ENCODE measurements around the gene HSD11B2. TPM values are rescaled to one million over a fixed set of nuclear protein-coding genes. Genes with fewer than 3 reads are reported as not detected.
A peak's percentile ranks its signal among the peaks of the same experiment; 100 is the strongest.

The HSD11B2 gene
- total RNA-seq: 1.7 and 2.8 TPM in 2 replicates

DNA sequence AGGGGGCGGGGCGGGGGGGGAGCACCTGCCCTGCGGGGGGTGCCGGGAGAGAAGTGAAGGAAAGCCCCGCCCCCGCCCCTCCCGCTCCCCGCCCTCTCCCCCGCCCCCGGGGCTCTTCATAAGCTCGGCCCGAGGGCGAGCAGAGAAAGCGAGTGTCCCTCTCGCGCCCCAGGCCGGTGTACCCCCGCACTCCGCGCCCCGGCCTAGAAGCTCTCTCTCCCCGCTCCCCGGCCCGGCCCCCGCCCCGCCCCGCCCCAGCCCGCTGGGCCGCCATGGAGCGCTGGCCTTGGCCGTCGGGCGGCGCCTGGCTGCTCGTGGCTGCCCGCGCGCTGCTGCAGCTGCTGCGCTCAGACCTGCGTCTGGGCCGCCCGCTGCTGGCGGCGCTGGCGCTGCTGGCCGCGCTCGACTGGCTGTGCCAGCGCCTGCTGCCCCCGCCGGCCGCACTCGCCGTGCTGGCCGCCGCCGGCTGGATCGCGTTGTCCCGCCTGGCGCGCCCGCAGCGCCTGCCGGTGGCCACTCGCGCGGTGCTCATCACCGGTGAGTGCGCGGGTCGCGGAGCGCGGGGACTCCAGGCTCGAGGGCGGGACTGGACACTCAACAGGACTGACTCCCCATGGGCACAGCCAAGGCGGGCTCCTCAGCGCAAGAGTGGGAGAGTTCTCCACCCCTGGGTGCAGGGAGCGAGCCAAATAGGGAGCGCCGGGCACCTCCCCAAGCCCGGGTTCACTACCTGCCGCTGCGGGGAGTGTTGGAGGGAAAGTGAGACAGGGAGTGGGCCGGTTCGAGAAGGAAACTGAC, at the start of gene HSD11B2:
Gene HSD11B2 (plus strand): TSS at position 145 of the 798 bp plus-strand sequence. CDS start 128 bp downstream, at position 273.
- no peaks in the 10 kb centered on the region for H3K36me3 Mint-ChIP-seq (ENCODE audit: low read depth)
- peak; percentile 16 for DNase-seq (ENCODE audit: low spot score)
- H3K9me3 Mint-ChIP-seq: no peaks in the 10 kb centered on the region
- peaks cover 5% of the 10 kb centered on the region for H3K4me1 Mint-ChIP-seq (ENCODE audit: low read depth)
- H3K27ac Mint-ChIP-seq: peak within 1 kb of the TSS; percentile 51
- H3K4me3 Mint-ChIP-seq (ENCODE audit: low read depth): peak within 1 kb of the TSS; percentile 76
- intact Hi-C loops (cut with micrococcal nuclease): no loop called here
- H3K27me3 Mint-ChIP-seq (ENCODE audit: low read depth): peaks cover 39% of the 10 kb centered on the region

DNA sequence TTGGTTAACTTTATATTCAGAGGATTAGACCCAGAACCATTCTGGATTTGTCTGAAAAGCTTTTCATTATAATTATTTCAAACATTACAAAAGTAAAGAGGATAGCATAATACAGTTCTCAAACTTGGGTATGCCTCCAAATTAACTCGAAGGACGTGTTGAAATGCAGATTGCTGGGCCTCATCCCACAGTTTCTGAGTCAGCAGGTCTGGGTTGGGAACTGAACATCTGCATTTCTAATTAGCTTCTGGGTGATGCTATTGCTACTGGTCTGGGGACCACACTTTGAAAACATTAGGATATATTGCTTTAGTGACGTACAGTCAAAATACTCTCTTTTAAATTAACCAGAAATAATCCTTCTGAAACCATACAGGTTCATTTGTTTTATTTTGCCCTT, 47.6 kb upstream of the HSD11B2 start:
- no peak for DNase-seq (ENCODE audit: low spot score)
- peaks cover 22% of the 10 kb centered on the region for H3K27me3 Mint-ChIP-seq (ENCODE audit: low read depth)
- H3K9me3 Mint-ChIP-seq: no peaks in the 10 kb centered on the region
- H3K36me3 Mint-ChIP-seq (ENCODE audit: low read depth): no peaks in the 10 kb centered on the region
- peaks cover 3% of the 10 kb centered on the region for H3K4me1 Mint-ChIP-seq (ENCODE audit: low read depth)
- H3K27ac Mint-ChIP-seq: no peak overlapping the region
- intact Hi-C loops (cut with micrococcal nuclease): no loop called here
- H3K4me3 Mint-ChIP-seq (ENCODE audit: low read depth): no peak overlapping the region

DNA sequence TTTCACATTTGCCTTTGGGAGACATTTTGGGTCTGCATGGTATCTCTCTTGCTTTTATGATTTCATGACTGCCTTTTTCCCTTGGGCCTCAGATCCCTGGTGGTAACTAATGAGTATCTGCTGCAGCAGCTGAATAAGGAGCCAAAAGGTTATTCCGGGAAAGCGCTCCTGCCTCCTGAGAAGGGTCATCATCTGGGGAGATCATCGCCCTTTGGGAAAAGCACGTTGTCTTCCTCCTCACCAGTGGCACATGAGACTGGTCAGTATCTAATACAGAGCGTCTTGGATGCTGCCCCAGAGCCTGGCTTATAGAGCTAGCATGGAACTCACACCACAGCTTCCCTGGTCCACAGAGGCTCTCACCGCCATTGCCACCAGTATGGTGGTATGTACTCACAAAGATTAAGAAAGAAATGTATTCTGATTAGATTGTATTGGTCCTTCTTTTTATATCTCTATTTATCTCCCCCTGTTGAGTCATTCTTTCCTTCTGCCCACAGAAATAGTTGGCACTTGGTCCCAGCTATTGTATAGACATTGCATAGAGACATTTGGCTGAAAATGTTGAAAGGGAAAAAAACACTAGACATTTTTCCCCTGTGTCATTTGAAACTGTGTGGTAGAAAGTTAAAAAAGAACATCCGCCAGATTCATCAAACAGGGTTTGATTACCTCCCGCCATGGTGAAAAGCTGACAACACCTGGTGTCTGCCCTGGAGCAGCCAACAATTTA, 46.0 kb upstream of the HSD11B2 start:
- intact Hi-C loops (cut with micrococcal nuclease): no loop called here
- Mint-ChIP-seq H3K4me3 (ENCODE audit: low read depth) (no peak overlapping the region), H3K4me1 (ENCODE audit: low read depth) (peaks cover 3% of the 10 kb centered on the region), H3K27me3 (ENCODE audit: low read depth) (peaks cover 25% of the 10 kb centered on the region), H3K36me3 (ENCODE audit: low read depth) (no peaks in the 10 kb centered on the region), H3K9me3 (no peaks in the 10 kb centered on the region), H3K27ac (no peak overlapping the region)
- no peak for DNase-seq (ENCODE audit: low spot score)

DNA sequence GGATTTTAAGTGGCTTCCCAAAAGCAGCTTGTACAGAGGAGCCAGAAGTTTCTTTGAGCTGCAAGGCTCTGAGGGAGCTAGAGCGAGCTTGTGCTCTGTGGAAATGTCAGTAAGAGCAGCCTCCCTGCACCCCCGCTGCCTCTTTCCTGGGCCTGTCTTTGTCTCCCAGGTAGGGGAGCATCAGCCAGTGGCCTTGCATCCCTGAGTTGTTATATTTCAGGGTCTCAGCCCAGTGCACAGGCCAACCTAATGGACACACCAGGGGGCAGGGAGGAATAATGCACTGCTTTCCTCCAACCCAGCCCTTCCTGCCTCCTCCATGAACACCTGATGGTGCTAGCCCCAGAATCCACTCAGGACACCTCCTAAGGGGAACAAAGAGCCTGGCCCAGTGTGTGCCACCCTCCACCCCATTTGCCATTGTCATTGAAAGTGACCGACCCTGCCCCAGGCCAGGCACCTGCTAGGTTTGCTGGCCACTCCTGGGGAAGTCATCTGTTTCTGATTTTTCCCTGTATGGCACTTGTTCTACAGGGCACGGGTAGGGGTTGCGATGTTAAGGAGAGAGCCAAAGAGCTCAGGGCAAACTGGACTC, 44.0 kb upstream of the HSD11B2 start:
- H3K9me3 Mint-ChIP-seq: no peaks in the 10 kb centered on the region
- H3K4me3 Mint-ChIP-seq (ENCODE audit: low read depth): no peak overlapping the region
- DNase-seq (ENCODE audit: low spot score): no peak
- peaks cover 3% of the 10 kb centered on the region for H3K4me1 Mint-ChIP-seq (ENCODE audit: low read depth)
- intact Hi-C loops (cut with micrococcal nuclease): no loop called here
- no peak overlapping the region for H3K27ac Mint-ChIP-seq
- H3K27me3 Mint-ChIP-seq (ENCODE audit: low read depth): peaks cover 31% of the 10 kb centered on the region
- no peaks in the 10 kb centered on the region for H3K36me3 Mint-ChIP-seq (ENCODE audit: low read depth)

DNA sequence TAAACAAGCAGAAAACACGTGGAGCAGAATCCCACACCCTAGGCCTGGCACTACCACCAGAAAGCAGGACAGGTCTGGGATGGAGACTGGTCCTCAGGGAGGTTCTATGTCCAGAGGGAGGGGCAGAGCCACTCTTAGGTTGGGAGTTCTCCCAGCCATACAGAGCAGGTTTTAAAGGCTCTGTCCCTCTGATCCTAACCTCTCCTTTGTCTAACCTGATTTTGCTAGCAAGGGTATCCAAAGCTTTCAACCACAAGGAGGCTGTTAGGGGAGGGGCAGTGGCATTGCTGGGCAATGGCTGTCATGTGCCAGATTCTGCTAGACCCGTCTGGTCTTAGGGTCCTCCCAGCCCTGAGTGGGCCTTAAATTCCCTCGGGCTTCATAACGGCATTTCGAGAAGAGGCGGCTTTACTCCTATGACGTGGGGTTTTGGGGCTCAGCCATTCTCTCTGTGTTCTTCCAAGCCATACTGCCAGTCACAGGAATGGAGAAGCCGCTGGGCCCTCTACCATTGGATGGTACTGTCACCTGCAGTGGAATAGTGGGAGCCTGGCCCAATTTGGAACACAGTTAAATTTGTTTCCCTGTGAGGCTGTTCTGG, 43.3 kb upstream of the HSD11B2 start:
- Mint-ChIP-seq H3K36me3 (ENCODE audit: low read depth) (no peaks in the 10 kb centered on the region), H3K27ac (no peak overlapping the region), H3K4me3 (ENCODE audit: low read depth) (no peak overlapping the region), H3K27me3 (ENCODE audit: low read depth) (peaks cover 32% of the 10 kb centered on the region), H3K9me3 (no peaks in the 10 kb centered on the region), H3K4me1 (ENCODE audit: low read depth) (peaks cover 3% of the 10 kb centered on the region)
- no peak for DNase-seq (ENCODE audit: low spot score)
- intact Hi-C loops (cut with micrococcal nuclease): no loop called here

DNA sequence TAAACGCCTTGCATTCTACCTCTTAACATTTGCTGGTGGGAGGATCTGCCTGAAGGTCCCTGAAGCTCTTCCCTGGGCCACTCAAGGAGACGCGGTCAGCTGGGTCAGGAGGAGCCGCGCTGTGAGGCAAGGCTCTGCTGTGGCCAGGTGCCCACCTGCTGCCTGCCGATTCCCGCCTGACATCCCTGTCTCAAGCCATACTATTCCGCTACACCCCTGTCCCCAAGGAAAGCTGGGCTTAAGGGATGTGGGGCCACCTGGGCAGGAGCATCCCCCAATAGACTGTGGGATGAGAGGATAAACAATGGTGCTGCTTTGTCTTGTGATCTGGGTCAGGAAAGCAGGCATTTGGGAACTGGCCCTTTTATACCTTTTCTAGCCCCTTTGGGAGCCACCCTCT, 42.7 kb upstream of the HSD11B2 start:
- intact Hi-C loops (cut with micrococcal nuclease): no loop called here
- no peak overlapping the region for H3K4me3 Mint-ChIP-seq (ENCODE audit: low read depth)
- no peaks in the 10 kb centered on the region for H3K9me3 Mint-ChIP-seq
- peaks cover 34% of the 10 kb centered on the region for H3K27me3 Mint-ChIP-seq (ENCODE audit: low read depth)
- H3K27ac Mint-ChIP-seq: no peak overlapping the region
- no peaks in the 10 kb centered on the region for H3K36me3 Mint-ChIP-seq (ENCODE audit: low read depth)
- peaks cover 3% of the 10 kb centered on the region for H3K4me1 Mint-ChIP-seq (ENCODE audit: low read depth)
- DNase-seq (ENCODE audit: low spot score): no peak

DNA sequence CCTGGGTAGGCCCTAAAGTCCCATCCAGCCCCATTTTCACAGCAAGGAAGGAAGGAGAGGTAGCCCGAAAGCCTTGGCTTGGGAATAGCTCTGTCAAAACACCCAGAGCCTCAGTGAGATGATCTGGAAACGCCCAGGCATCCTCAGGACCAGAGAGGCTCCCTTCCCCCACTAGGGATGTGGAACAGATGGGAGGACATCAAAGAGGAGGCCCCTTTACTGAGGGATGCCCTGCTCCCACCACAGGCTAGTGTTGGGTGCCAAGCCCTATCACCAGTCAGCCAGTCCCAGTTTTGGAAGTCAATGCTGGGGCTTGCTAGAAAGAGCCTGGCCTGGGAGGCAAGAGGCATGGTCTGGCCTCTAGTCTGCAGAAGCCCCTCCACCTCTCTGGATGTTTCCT, 42.3 kb upstream of the HSD11B2 start:
- Mint-ChIP-seq H3K27me3 (ENCODE audit: low read depth) (peaks cover 36% of the 10 kb centered on the region), H3K4me1 (ENCODE audit: low read depth) (peaks cover 3% of the 10 kb centered on the region), H3K36me3 (ENCODE audit: low read depth) (no peaks in the 10 kb centered on the region), H3K27ac (no peak overlapping the region), H3K4me3 (ENCODE audit: low read depth) (no peak overlapping the region), H3K9me3 (no peaks in the 10 kb centered on the region)
- no peak for DNase-seq (ENCODE audit: low spot score)
- intact Hi-C loops (cut with micrococcal nuclease): no loop called here

DNA sequence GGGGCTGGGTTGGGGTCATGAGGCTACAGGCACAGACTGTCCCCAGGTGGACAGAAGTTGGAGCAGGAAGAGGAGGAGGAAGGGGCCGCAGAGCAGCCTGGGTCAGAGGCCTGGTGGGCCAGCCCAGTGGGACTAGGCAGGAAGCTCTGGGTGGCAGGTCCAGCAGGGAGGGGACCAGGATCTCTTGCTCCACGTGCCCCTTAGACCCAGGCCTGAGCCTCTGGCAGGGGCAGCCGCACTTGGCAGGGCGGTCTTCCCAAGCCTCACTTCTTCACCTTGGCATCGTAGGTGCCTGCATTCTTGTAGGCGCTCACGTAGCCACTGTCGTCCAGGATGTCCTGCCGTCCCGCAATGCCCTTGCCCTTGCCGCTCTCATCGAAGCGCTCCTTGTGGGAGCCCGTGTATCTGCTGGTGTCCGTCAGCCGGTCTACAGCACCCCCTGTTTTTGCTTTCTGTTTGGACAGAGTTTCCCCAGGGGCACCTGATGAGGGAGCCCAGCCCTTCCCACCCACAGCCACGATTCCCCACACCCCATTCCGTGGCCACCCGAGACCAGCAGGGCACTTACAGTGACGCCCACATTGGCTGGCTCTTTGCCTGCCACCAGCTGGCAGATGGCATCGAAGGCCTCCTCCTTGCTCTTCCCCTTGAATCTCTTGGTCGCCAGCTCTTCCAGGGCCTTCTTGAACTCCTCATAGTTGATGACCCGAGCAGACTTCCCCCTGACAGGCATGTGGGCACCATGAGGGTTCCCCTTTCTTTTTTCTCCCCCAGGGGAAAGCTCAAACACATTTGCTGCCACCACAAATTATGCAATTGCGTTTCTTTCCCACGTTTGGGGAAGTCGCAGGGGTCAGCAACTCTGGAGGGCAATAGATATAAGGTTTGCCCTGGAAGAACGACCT, 40.8 kb upstream of the HSD11B2 start:
- H3K27me3 Mint-ChIP-seq (ENCODE audit: low read depth): peaks cover 44% of the 10 kb centered on the region
- no peaks in the 10 kb centered on the region for H3K36me3 Mint-ChIP-seq (ENCODE audit: low read depth)
- H3K27ac Mint-ChIP-seq: no peak overlapping the region
- H3K4me1 Mint-ChIP-seq (ENCODE audit: low read depth): peaks cover 6% of the 10 kb centered on the region
- H3K4me3 Mint-ChIP-seq (ENCODE audit: low read depth): no peak overlapping the region
- H3K9me3 Mint-ChIP-seq: no peaks in the 10 kb centered on the region
- no peak for DNase-seq (ENCODE audit: low spot score)
- intact Hi-C loops (cut with micrococcal nuclease): no loop called here

DNA sequence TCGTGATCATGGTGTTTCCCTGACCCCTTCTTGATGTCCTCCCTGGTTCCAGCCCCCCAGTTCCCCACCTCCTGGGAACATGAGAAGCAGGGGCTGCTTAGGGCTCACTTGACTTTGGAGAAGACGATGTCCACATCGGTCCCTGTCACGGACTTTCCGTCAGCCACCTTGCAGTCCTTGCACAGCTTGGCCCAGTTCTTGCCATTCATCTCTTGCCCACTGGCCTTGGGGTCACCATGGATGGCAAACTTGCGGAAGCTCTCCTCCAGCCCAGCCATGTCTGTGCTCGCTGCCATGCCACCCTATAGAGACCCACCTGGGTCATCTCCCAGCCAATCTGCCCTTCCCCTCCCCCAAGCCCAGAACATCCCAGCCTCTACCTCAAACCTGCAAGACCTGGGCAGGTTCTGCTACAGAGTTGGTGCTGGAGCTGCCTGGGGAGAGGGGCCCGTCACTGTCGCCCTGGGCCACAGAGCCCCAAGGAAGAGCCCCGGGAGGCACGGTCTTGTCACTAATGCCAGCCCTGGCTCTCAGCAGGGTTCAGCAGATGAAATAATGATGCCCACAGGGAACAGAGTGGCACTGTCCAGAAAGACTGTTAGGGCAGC, 40.0 kb upstream of the HSD11B2 start:
- Mint-ChIP-seq H3K27ac (no peak overlapping the region), H3K36me3 (ENCODE audit: low read depth) (no peaks in the 10 kb centered on the region), H3K27me3 (ENCODE audit: low read depth) (peaks cover 44% of the 10 kb centered on the region), H3K4me1 (ENCODE audit: low read depth) (peaks cover 4% of the 10 kb centered on the region), H3K9me3 (no peaks in the 10 kb centered on the region), H3K4me3 (ENCODE audit: low read depth) (no peak overlapping the region)
- intact Hi-C loops (cut with micrococcal nuclease): no loop called here
- DNase-seq (ENCODE audit: low spot score): no peak

DNA sequence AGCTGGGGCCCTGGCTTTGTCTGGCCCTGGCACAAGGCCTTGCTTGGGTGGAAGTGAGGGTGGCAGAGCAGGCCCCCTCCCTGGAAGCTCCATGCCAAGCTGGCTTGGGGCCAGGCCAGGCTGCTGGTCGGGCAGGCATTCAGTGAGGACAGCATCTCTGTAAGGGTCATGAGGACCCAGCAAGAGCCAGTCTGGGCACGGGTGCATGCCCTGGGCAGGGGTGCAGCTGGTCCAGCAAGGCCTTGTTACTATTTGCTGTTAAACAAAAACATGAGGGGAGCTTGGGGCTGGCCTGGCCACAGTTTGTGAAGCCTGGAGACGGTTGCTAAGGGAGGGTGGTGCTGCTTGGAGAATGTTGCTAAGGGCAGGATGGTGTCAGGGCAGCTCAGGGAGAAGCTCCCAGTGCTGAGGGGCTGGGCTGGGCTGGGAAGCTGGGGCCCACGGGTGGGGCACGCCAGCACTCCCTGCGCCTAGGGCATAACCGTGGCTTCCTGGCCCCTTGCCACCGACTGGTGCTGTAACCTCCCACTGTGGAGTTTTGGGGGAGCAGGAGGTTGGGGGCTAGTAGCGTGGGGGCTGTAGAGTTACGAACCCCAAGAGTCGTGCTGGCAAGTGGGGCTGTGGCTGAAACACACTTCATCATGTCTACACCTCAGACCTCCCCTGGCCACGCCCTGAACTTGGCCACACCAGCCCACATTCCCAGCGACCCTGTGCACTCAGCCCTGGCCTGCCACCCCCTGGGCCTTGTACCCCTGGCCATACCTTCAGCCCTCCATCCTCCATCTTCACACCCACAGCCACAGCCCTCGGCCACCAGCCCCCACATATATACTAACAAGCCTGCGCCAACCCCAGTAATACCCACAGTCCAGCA, 39.3 kb upstream of the HSD11B2 start:
- Mint-ChIP-seq H3K9me3 (no peaks in the 10 kb centered on the region), H3K27ac (no peak overlapping the region), H3K4me1 (ENCODE audit: low read depth) (peaks cover 4% of the 10 kb centered on the region)

DNA sequence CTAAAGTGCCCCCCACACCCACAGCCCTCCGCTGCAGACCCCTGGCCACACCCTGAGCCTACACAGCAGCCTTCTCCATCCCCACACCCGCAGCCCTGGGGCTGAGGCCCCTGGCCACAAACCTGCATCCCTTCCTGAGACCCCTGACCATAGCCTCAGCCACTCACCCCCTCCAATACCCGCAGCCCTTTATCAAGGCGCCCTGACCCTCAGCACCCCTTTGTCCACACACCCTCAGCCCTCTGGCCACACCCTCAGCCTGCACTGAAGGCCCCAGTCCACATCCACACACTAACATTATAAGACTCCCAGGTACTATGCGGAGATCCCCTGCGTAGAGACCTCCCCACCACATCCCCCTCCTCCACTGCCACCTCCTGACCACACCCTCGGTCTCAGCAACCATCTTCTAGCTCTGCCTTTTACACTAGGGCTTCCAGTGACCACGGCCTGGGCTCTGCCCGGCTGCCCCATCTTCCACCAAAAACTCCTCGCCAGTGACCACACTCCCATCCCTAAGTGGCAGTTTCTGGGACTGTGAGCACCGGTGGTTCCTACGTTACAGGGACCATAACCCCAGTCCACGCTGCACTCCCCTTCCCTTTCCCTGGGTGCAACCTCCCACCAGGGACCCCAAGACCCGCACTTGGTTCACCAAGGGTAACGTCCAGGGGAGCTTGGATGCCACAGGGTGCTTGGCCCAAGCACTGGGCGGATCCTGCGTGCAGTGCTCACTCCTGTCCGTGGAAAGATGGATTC, 38.4 kb upstream of the HSD11B2 start:
- no peak overlapping the region for H3K4me3 Mint-ChIP-seq (ENCODE audit: low read depth)
- H3K36me3 Mint-ChIP-seq (ENCODE audit: low read depth): no peaks in the 10 kb centered on the region
- no peak for DNase-seq (ENCODE audit: low spot score)
- H3K4me1 Mint-ChIP-seq (ENCODE audit: low read depth): peaks cover 4% of the 10 kb centered on the region
- H3K27ac Mint-ChIP-seq: no peak overlapping the region
- H3K27me3 Mint-ChIP-seq (ENCODE audit: low read depth): peaks cover 42% of the 10 kb centered on the region
- H3K9me3 Mint-ChIP-seq: no peaks in the 10 kb centered on the region
- intact Hi-C loops (cut with micrococcal nuclease): no loop called here

More for the DNA sequence above, 39.3 kb upstream of the HSD11B2 start:
- intact Hi-C loops (cut with micrococcal nuclease): no loop called here
- H3K4me3 Mint-ChIP-seq (ENCODE audit: low read depth): no peak overlapping the region
- no peaks in the 10 kb centered on the region for H3K36me3 Mint-ChIP-seq (ENCODE audit: low read depth)
- H3K27me3 Mint-ChIP-seq (ENCODE audit: low read depth): peaks cover 40% of the 10 kb centered on the region
- no peak for DNase-seq (ENCODE audit: low spot score)

All from activated T-helper 2 cell treated with anti-CD3 and anti-CD28 coated beads, Interferon-gamma antibody, Interleukin-2, Interleukin-4, amounts not matched to agents 10 μg/mL and 5 μg/mL and 100 μg/mL, durations not matched to agents 14 hours and 24 hours and 36 hours (primary cell).